Measurements from ENCODE around the gene RFX8.

RFX8 gene

DNA sequence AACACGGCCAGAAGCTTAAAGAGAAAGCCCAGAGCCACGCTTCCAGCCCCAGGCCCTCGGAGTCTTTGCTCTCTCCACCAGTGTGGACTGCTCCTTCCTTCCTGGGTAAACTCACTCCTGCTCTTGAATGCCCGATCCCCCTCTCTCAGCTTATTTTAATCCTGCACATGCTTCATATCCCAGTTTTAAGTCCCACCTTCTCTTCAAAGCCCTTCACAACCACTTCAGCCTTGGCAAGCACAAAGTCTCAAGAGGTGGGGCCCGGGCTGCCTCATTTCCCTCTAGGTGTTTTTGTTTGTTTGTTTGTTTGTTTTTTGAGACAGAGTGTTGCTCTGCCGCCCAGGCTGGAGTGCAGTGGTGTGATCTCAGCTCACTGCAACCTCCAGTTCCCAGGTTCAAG is 66.0 kb downstream of the RFX8 start:
- in situ Hi-C loops (cut with HindIII; ENCODE audit: low pct_ligation_motif_present, low sequenced_read_pairs), result no loop called here
- Histone ChIP-seq H3K4me3 (ENCODE audit: low read depth, low read length) (no peak overlapping the region), H3K36me3 (replicated peaks) (no peaks in the 10 kb centered on the region), H3K27me3 (replicated peaks) (no peaks in the 10 kb centered on the region), H3K27ac (no peak overlapping the region)
- TF ChIP-seq, protein P1, sequence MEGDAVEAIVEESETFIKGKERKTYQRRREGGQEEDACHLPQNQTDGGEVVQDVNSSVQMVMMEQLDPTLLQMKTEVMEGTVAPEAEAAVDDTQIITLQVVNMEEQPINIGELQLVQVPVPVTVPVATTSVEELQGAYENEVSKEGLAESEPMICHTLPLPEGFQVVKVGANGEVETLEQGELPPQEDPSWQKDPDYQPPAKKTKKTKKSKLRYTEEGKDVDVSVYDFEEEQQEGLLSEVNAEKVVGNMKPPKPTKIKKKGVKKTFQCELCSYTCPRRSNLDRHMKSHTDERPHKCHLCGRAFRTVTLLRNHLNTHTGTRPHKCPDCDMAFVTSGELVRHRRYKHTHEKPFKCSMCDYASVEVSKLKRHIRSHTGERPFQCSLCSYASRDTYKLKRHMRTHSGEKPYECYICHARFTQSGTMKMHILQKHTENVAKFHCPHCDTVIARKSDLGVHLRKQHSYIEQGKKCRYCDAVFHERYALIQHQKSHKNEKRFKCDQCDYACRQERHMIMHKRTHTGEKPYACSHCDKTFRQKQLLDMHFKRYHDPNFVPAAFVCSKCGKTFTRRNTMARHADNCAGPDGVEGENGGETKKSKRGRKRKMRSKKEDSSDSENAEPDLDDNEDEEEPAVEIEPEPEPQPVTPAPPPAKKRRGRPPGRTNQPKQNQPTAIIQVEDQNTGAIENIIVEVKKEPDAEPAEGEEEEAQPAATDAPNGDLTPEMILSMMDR (IDR thresholded peaks at IDR 0.05; ENCODE audit: low read depth, low read length, missing control alignments), result no peak
- DNase-seq, result no peak

DNA sequence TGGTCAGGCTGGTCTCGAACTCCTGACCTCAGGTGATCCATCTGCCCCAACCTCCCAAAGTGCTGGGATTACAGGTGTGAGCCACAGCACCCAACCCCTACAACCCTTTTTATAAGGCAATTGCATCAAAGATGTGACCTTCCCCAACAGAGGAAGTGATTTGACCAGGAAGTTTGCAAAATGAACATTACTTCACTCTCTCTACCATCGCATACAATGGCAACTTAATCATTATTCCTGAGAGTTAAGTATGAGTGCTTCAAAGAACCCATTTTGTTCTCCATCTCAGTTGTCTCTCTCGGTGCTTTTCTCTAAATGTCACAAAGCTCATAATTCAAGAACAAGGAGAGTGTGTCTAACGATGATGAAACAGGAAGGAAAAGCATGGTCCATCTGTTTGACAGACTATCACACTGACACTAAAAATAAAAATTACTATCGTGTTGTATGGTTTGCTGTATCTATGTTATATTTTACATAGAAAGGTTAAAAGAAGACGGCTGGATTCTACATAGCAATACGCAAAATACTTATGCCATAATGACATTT is 69.5 kb downstream of the RFX8 start:
- no peaks in the 10 kb centered on the region for H3K27me3 ChIP-seq (replicated peaks)
- no peaks in the 10 kb centered on the region for H3K36me3 ChIP-seq (replicated peaks)
- TF ChIP-seq, protein P1 (IDR thresholded peaks at IDR 0.05; ENCODE audit: low read depth, low read length, missing control alignments), result no peak
- DNase-seq, result no peak
- no peak overlapping the region for H3K27ac ChIP-seq
- H3K4me3 ChIP-seq (ENCODE audit: low read depth, low read length), result no peak overlapping the region
- in situ Hi-C loops (cut with HindIII; ENCODE audit: low pct_ligation_motif_present, low sequenced_read_pairs), result no loop called here

DNA sequence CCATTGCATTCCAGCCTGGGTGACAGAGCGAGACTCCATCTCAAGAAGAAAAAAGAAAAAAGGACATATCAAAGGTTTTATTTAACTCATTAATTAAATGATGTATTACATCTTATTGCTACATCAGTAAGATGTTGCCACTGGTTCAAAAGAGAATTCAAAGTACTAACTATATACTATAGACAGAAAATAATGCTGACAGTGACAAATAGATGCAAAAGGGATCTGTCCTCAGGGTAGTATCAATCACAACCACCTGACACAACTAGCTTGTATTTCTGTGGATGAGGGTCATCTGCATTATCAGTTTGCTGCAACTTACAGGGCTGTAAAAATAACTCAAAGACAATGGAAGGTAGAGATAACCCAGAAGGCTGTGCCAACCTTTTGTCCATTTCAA is 71.2 kb downstream of the RFX8 start:
- no peaks in the 10 kb centered on the region for H3K27me3 ChIP-seq (replicated peaks)
- H3K36me3 ChIP-seq (replicated peaks), result no peaks in the 10 kb centered on the region
- H3K4me3 ChIP-seq (ENCODE audit: low read depth, low read length), result no peak overlapping the region
- H3K27ac ChIP-seq, result no peak overlapping the region
- DNase-seq, result no peak
- TF ChIP-seq, protein P1 (IDR thresholded peaks at IDR 0.05; ENCODE audit: low read depth, low read length, missing control alignments), result no peak
- in situ Hi-C loops (cut with HindIII; ENCODE audit: low pct_ligation_motif_present, low sequenced_read_pairs), result no loop called here

DNA sequence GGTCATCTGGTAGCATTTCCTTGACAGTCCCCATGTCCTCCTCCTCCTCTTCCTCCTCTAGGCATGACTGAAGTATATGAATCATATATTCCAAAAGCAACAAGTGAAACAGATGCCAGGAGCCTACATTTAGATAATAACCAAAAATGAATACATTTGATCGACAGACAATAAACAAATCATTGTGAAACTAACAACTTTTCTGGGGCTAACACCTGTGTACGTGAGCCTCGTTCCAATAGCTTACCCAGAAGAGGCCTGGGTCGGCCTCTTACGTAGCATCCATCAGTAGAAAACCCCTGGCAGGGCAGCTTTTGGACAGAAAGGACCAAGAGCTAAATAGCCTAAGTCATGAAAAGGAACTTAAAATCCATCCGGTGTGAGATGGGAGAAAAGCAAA is 72.3 kb downstream of the RFX8 start:
- no peaks in the 10 kb centered on the region for H3K36me3 ChIP-seq (replicated peaks)
- no peak overlapping the region for H3K27ac ChIP-seq
- TF ChIP-seq, protein P1 (IDR thresholded peaks at IDR 0.05; ENCODE audit: low read depth, low read length, missing control alignments), result no peak
- in situ Hi-C loops (cut with HindIII; ENCODE audit: low pct_ligation_motif_present, low sequenced_read_pairs), result no loop called here
- no peaks in the 10 kb centered on the region for H3K27me3 ChIP-seq (replicated peaks)
- no peak for DNase-seq
- no peak overlapping the region for H3K4me3 ChIP-seq (ENCODE audit: low read depth, low read length)

DNA sequence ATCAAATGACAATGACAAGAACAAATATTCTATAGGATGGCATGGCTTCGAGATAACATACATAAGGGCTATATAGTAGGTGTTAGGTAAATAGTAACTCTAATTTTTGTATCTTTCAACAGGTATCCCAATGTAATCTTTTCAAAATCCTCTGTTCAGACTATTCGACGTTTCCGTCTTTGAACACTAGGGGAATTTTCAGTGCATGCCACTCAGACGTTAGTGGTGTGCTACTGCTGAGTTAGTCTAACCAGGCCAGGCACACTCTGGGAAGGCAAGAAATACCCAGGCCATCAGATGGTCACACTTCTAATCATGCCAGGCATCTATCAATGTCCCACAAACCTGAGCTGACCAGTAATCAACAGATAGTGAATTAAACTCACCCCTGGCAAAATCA is 73.0 kb downstream of the RFX8 start:
- no peak overlapping the region for H3K27ac ChIP-seq
- TF ChIP-seq, protein P1 (IDR thresholded peaks at IDR 0.05; ENCODE audit: low read depth, low read length, missing control alignments), result peak; percentile 20
- H3K36me3 ChIP-seq (replicated peaks), result no peaks in the 10 kb centered on the region
- H3K4me3 ChIP-seq (ENCODE audit: low read depth, low read length), result no peak overlapping the region
- H3K27me3 ChIP-seq (replicated peaks), result no peaks in the 10 kb centered on the region
- in situ Hi-C loops (cut with HindIII; ENCODE audit: low pct_ligation_motif_present, low sequenced_read_pairs), result no loop called here
- DNase-seq, result no peak

DNA sequence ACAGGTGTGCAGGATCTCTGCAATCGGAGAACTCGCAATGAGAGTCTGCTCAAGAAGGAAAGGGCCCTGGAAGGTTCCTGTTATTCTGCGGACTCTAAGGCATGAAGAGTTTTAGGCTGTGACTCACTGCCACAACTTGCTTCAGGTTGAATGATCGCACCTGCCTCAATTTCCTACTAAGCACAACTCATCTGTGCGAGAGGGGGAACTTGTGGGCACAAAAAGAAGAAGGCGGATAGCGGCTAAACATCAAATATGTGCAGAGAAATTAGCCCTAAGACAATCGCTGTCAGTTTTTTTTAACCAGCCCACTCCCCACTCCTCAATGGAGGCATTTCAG is 73.6 kb downstream of the RFX8 start:
- in situ Hi-C loops (cut with HindIII; ENCODE audit: low pct_ligation_motif_present, low sequenced_read_pairs), result no loop called here
- H3K4me3 ChIP-seq (ENCODE audit: low read depth, low read length), result no peak overlapping the region
- H3K36me3 ChIP-seq (replicated peaks), result no peaks in the 10 kb centered on the region
- TF ChIP-seq, protein P1 (IDR thresholded peaks at IDR 0.05; ENCODE audit: low read depth, low read length, missing control alignments), result no peak
- no peak for DNase-seq
- H3K27me3 ChIP-seq (replicated peaks), result no peaks in the 10 kb centered on the region
- H3K27ac ChIP-seq, result no peak overlapping the region
